ENCODE results near the gene NEMF.

The NEMF gene

DNA sequence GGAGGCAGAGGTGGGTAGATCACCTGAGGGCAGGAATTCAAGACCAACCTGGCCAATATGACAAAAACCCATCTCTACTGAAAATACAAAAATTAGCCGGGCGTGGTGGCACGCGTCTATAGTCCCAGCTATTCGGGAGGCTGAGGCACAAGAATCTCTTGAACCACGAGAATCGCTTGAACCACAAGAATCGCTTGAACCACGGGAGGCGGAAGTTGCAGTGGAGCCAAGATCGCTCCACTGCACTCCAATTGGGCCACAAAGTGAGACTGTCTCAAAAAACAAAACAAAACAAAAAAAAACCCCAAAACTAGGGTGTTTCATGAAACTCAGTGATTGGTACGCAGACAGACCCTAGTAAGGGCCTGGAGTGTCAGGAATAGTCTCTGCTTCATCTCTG, 33.9 kb upstream of the NEMF start:
- TF ChIP-seq, protein P1, sequence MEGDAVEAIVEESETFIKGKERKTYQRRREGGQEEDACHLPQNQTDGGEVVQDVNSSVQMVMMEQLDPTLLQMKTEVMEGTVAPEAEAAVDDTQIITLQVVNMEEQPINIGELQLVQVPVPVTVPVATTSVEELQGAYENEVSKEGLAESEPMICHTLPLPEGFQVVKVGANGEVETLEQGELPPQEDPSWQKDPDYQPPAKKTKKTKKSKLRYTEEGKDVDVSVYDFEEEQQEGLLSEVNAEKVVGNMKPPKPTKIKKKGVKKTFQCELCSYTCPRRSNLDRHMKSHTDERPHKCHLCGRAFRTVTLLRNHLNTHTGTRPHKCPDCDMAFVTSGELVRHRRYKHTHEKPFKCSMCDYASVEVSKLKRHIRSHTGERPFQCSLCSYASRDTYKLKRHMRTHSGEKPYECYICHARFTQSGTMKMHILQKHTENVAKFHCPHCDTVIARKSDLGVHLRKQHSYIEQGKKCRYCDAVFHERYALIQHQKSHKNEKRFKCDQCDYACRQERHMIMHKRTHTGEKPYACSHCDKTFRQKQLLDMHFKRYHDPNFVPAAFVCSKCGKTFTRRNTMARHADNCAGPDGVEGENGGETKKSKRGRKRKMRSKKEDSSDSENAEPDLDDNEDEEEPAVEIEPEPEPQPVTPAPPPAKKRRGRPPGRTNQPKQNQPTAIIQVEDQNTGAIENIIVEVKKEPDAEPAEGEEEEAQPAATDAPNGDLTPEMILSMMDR (IDR thresholded peaks at IDR 0.05; ENCODE audit: control insufficient read depth, insufficient read depth, low read depth, low read length, missing control alignments): no peak
- no peak for DNase-seq (ENCODE audit: low read depth)
- H3K4me3 ChIP-seq (ENCODE audit: control insufficient read depth, low read depth, low read length): no peak overlapping the region

GRCh38 chr14:49882826-49883694, 30.5 kb upstream of the NEMF start:
- H3K4me3 ChIP-seq (ENCODE audit: control insufficient read depth, low read depth, low read length): no peak overlapping the region
- TF ChIP-seq, protein P1 (IDR thresholded peaks at IDR 0.05; ENCODE audit: control insufficient read depth, insufficient read depth, low read depth, low read length, missing control alignments): no peak
- DNase-seq (ENCODE audit: low read depth): no peak

- DNase-seq (ENCODE audit: low read depth): no peak
- TF ChIP-seq, protein P1 (IDR thresholded peaks at IDR 0.05; ENCODE audit: control insufficient read depth, insufficient read depth, low read depth, low read length, missing control alignments): no peak
- H3K4me3 ChIP-seq (ENCODE audit: control insufficient read depth, low read depth, low read length): no peak overlapping the region
Observed at GRCh38 chr14:49881350-49882001, 28.9 kb upstream of the NEMF start.

GRCh38 chr14:49880267-49881064, 27.9 kb upstream of the NEMF start:
- TF ChIP-seq, protein P1 (IDR thresholded peaks at IDR 0.05; ENCODE audit: control insufficient read depth, insufficient read depth, low read depth, low read length, missing control alignments): no peak
- no peak overlapping the region for H3K4me3 ChIP-seq (ENCODE audit: control insufficient read depth, low read depth, low read length)
- no peak for DNase-seq (ENCODE audit: low read depth)

- no peak overlapping the region for H3K4me3 ChIP-seq (ENCODE audit: control insufficient read depth, low read depth, low read length)
- DNase-seq (ENCODE audit: low read depth): no peak
- TF ChIP-seq, protein P1 (IDR thresholded peaks at IDR 0.05; ENCODE audit: control insufficient read depth, insufficient read depth, low read depth, low read length, missing control alignments): peak; percentile 70
Observed at GRCh38 chr14:49879646-49880204, 27.1 kb upstream of the NEMF start.

GRCh38 chr14:49876563-49877127, 24.1 kb upstream of the NEMF start:
- H3K4me3 ChIP-seq (ENCODE audit: control insufficient read depth, low read depth, low read length): no peak overlapping the region
- TF ChIP-seq, protein P1 (IDR thresholded peaks at IDR 0.05; ENCODE audit: control insufficient read depth, insufficient read depth, low read depth, low read length, missing control alignments): no peak
- DNase-seq (ENCODE audit: low read depth): no peak

Measured in AG09309 (cell line).